K562 (cell line): ENCODE measurements around the gene PRL. TPM values are rescaled to one million over a fixed set of nuclear protein-coding genes. Genes with fewer than 3 reads are reported as not detected.

ENCODE experiments used
- ATAC-seq: fragments of 200-7000 bp; cut with Tn5 transposase; 3 replicates; pipeline ENCODE4 v1.9.1; 2020; ENCODE audit warnings: moderate library complexity
- BruUV-seq: library from RNA; stranded (reverse); fragments of 400-500 nt; replicated peaks from 2 replicates; lab custom pipeline; 2021; lab: Mats Ljungman, UMichigan
- CTCF ChIA-PET: fragments of 300-600 bp; formaldehyde crosslinking; extraction: SDS; loops from one replicate; lab custom pipeline; 2021; ENCODE audit warnings: low intra/inter-chr PET ratio; lab: Yijun Ruan, JAX
- POLR2A ChIA-PET: fragments of 300-600, 350-650 bp; sonication (Branson Sonifier 250); formaldehyde crosslinking; extraction: SDS; loops from one replicate; lab custom pipeline; 2021; ENCODE audit warnings: antibody characterized with exemption, inconsistent platforms; lab: Yijun Ruan, JAX
- DNase-seq, 4 experiments: peaks; one replicate each; pipeline versions ENCODE4 v3.0.0 to v3.0.0-alpha.2; 2011 to 2018; ENCODE audit warnings: low spot score in 3 of 4, mixed read lengths in 3 of 4; ENCODE audit errors: extremely low read depth in 1 of 4
- FAIRE-seq: peaks from 2 replicates; lab custom pipeline; 2011; peaks lifted over from hg19 to GRCh38; lab: Jason Lieb, UNC
- H2AFZ ChIP-seq: 2 replicates; pipeline ENCODE4 v1.6.0; 2011; ENCODE audit warnings: low read depth, low read length, control low read depth, inconsistent platforms
- H3K27ac ChIP-seq: fragments of 200-600 bp; 3 replicates; pipeline ENCODE4 v1.8.0; 2011; ENCODE audit warnings: low read depth, mild to moderate bottlenecking, control low read depth, inconsistent platforms, low read length, moderate library complexity, mixed read lengths; ENCODE audit errors: extremely low read depth
- H3K27me3 ChIP-seq, 2 experiments: fragments of 300-600 bp in 1 of 2; 2 replicates in 1 of 2; 3 replicates in 1 of 2; pipeline versions ENCODE4 v1.6.0 to v1.8.0; 2011; ENCODE audit warnings: inconsistent platforms in 2 of 2, low read length in 2 of 2, mild to moderate bottlenecking in 1 of 2, mixed read lengths in 1 of 2, moderate library complexity in 1 of 2; ENCODE audit not compliant: control insufficient read depth in 2 of 2, insufficient read depth in 2 of 2
- H3K36me3 ChIP-seq: fragments of 300-600 bp; 3 replicates; pipeline ENCODE4 v1.8.0; 2011; ENCODE audit warnings: mild to moderate bottlenecking, low read length, inconsistent platforms; ENCODE audit not compliant: control insufficient read depth, insufficient read depth
- H3K4me1 ChIP-seq, 2 experiments: fragments of 200-600 bp in 1 of 2; replicated peaks in 1 of 2; 2 replicates in 1 of 2; 3 replicates in 1 of 2; pipeline versions ENCODE4 v1.5.1 to v1.8.0; 2011; ENCODE audit warnings: inconsistent platforms in 2 of 2, low read length in 2 of 2, mild to moderate bottlenecking in 1 of 2, mixed read lengths in 1 of 2, moderate library complexity in 1 of 2; ENCODE audit not compliant: control insufficient read depth in 2 of 2, insufficient read depth in 2 of 2
- H3K4me2 ChIP-seq: 2 replicates; pipeline ENCODE4 v1.6.1; 2011; ENCODE audit warnings: low read length, control low read depth, inconsistent platforms, mixed read lengths; ENCODE audit not compliant: insufficient read depth
- H3K4me3 ChIP-seq: fragments of 200-600 bp; sonication (generic), shearing (Covaris generic); 2 replicates; pipeline ENCODE4 v1.5.1; 2016; ENCODE audit warnings: control low read depth, inconsistent platforms
- H3K79me2 ChIP-seq: fragments of 200-600 bp; 3 replicates; pipeline ENCODE4 v1.8.0; 2011; ENCODE audit warnings: low read length, inconsistent platforms; ENCODE audit not compliant: control insufficient read depth, insufficient read depth
- H3K9ac ChIP-seq, 2 experiments: 2 replicates each; pipeline versions ENCODE4 v1.6.0 to v1.6.1; 2011; ENCODE audit warnings: low read depth in 2 of 2, low read length in 2 of 2, control low read depth in 1 of 2, inconsistent platforms in 1 of 2, mild to moderate bottlenecking in 1 of 2, mixed read lengths in 1 of 2; ENCODE audit not compliant: insufficient read depth in 1 of 2
- H3K9me1 ChIP-seq: one replicate; pipeline ENCODE4 v1.6.0; 2011; ENCODE audit warnings: inconsistent platforms, mild to moderate bottlenecking, low read length, moderate library complexity; ENCODE audit not compliant: control insufficient read depth, insufficient read depth
- H3K9me3 ChIP-seq: replicated peaks from 2 replicates; pipeline ENCODE4 v1.5.1; 2011; ENCODE audit warnings: low read depth, low read length, inconsistent platforms; ENCODE audit not compliant: control insufficient read depth, insufficient read depth
- H4K20me1 ChIP-seq: replicated peaks from 2 replicates; pipeline ENCODE4 v1.6.1; 2011; ENCODE audit warnings: low read length, inconsistent platforms, mixed read lengths; ENCODE audit not compliant: control insufficient read depth, insufficient read depth
- CBX3 ChIP-seq, 2 experiments: IDR thresholded peaks; 1 replicate in 1 of 2; 2 replicates in 1 of 2; pipeline ENCODE4 v1.6.1; 2012; ENCODE audit warnings: inconsistent platforms in 2 of 2, low read length in 2 of 2, borderline replicate concordance in 1 of 2, control low read depth in 1 of 2
- EHMT2 ChIP-seq: fragments of 450-650 bp; IDR thresholded peaks from 2 replicates; pipeline ENCODE4 v1.6.1; 2018; ENCODE audit warnings: antibody characterized with exemption
- ETV6 ChIP-seq, 3 experiments: fragments of 150-350 bp in 1 of 3; sonication (generic) in 1 of 3; formaldehyde crosslinking in 1 of 3; IDR thresholded peaks; 2 replicates each; pipeline versions ENCODE4 v1.6.1 to v1.8.0; 2014 to 2022; ENCODE audit warnings: borderline replicate concordance in 2 of 3, low read depth in 2 of 3, antibody characterized with exemption in 1 of 3, low read length in 1 of 3, mild to moderate bottlenecking in 1 of 3, missing genetic modification reagents in 1 of 3
- FIP1L1 ChIP-seq: fragments of 200-400 bp; formaldehyde crosslinking; IDR thresholded peaks from 2 replicates; pipeline ENCODE4 v1.6.1; 2018; ENCODE audit warnings: mild to moderate bottlenecking, low read depth, low read length; ENCODE audit not compliant: poor library complexity, severe bottlenecking
- GATAD2A ChIP-seq: fragments of 450-650 bp; IDR thresholded peaks from 2 replicates; pipeline ENCODE4 v1.6.1; 2017
- KAT2B ChIP-seq: IDR thresholded peaks from one replicate; pipeline ENCODE4 v1.6.1; 2012; ENCODE audit warnings: low read depth, mild to moderate bottlenecking, control low read depth, inconsistent platforms, low read length, moderate library complexity
- MYNN ChIP-seq, 2 experiments: sonication (generic); formaldehyde crosslinking in 1 of 2; IDR thresholded peaks; 2 replicates each; pipeline versions ENCODE4 v1.5.0 to v1.6.1; 2016 to 2020; ENCODE audit warnings: antibody characterized with exemption in 1 of 2, missing genetic modification reagents in 1 of 2
- PURB ChIP-seq: sonication (generic); formaldehyde crosslinking; IDR thresholded peaks from 2 replicates; pipeline ENCODE4 v1.9.0; 2021; ENCODE audit warnings: low read depth, mild to moderate bottlenecking, missing genetic modification reagents
- TAF7 ChIP-seq: fragments of 450-650 bp; IDR thresholded peaks from 2 replicates; pipeline ENCODE4 v1.6.1; 2016; ENCODE audit warnings: missing genetic modification characterization, missing compliant biosample characterization
- TOE1 ChIP-seq, 2 experiments: fragments of 450-650 bp in 1 of 2; sonication (generic) in 1 of 2; formaldehyde crosslinking in 1 of 2; IDR thresholded peaks; 2 replicates each; pipeline versions ENCODE4 v1.7.1 to v1.8.0; 2016 to 2022; ENCODE audit warnings: borderline replicate concordance in 2 of 2, mild to moderate bottlenecking in 2 of 2, antibody characterized with exemption in 1 of 2, inconsistent platforms in 1 of 2, low read depth in 1 of 2, missing genetic modification reagents in 1 of 2, moderate library complexity in 1 of 2
- XRCC5 ChIP-seq: fragments of 200-400 bp; formaldehyde crosslinking; IDR thresholded peaks from 2 replicates; pipeline ENCODE4 v1.6.1; 2017; ENCODE audit warnings: low read depth, mild to moderate bottlenecking, low read length
- ZNF143 ChIP-seq: sonication (generic); formaldehyde crosslinking; IDR thresholded peaks from 2 replicates; pipeline ENCODE4 v1.9.0; 2022; ENCODE audit warnings: mild to moderate bottlenecking, missing genetic modification reagents
- ZNF444 ChIP-seq: fragments of 250-450 bp; sonication (Bioruptor Pico); IDR thresholded peaks from 2 replicates; pipeline ENCODE4 v1.4.0; 2020; ENCODE audit warnings: mild to moderate bottlenecking, moderate library complexity
- WGBS: fragments of 100-300 bp; shearing (Covaris generic); methylation state at CpG from one replicate; pipeline ENCODE4 v1.1.6; 2016; ENCODE audit warnings: low coverage, mixed read lengths; ENCODE audit not compliant: insufficient coverage; ENCODE audit errors: missing lambda C conversion rate; 5-methylcytosine and 5-hydroxymethylcytosine counted together
- in situ Hi-C: fragments of 300-500 bp; cut with MboI; formaldehyde crosslinking; loops from 4 replicates; pipeline ENCODE4 v1.15.0; 2018; ENCODE audit warnings: inconsistent platforms, mixed read lengths
- intact Hi-C: fragments of 100-400 bp; cut with micrococcal nuclease; formaldehyde crosslinking; loops from 2 replicates; pipeline ENCODE4 v1.14.2; 2022
- polyA plus RNA-seq, 8 experiments: library from polyadenylated mRNA; depleted of rRNA in 4 of 8; stranded (reverse) in 5 of 8; unstranded in 3 of 8; fragments of >200 nt; fragmentation: Nextera tagmentation in 2 of 8; fragmentation: Illumina TruSeq in 1 of 8; extraction: Ambion mirVana in 2 of 8; extraction: Trizol in 1 of 8; gene quantifications; 2 replicates each; pipeline versions ENCODE4 v1.2.1 to v1.2.3, GENCODE V29; 2011 to 2014; ENCODE audit warnings: inconsistent platforms in 1 of 8, missing spikeins in 1 of 8
- total RNA-seq, 7 experiments: library from RNA; depleted of rRNA in 6 of 7; stranded (reverse); fragments of >200 nt in 6 of 7; fragmentation: Illumina TruSeq in 2 of 7; extraction: Trizol in 2 of 7; gene quantifications; 2 replicates each; pipeline versions ENCODE4 v1.2.1 to v1.2.3, GENCODE V29; 2011 to 2021; ENCODE audit warnings: low replicate concordance in 1 of 7
- TF ChIP-seq, protein P1 (sequence below): fragments of 450-650 bp; IDR thresholded peaks from 2 replicates; pipeline ENCODE4 v1.6.1; 2018; ENCODE audit warnings: mild to moderate bottlenecking, low read depth; ENCODE audit not compliant: partially characterized antibody

PRL gene
- total and polyA plus RNA-seq, 9 of the 15 experiments (the other 6 are each of a cell fraction or from before 2014, with no cell fraction given): not detected

DNA sequence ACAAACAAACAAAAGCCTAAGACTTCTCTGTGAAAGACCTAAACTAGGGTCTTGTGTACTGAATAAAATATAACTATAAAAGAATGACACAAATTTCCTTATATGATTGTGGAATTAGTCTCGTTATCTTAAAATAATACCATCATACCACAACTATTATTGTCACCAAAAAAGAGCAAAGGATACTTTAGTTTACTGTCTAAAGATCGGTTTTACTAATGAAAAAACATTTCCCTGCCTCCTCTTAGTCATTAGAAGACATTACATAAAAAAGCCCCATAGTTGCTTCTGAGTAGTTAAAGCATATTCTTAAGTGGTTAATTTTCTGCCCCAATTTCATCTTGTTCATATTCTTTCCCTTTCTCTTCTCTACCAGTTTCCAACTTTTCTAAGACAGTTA lies 33.1 kb downstream of the PRL start:
- POLR2A ChIA-PET: no interaction called here
- 0% methylated on average over 2 of the region's 2 CpGs for WGBS
- in situ Hi-C loops: no loop called here

More for the DNA sequence above, 33.1 kb downstream of the PRL start:
- Histone ChIP-seq H3K27ac (no peak overlapping the region), H3K4me1 (no peaks in the 10 kb centered on the region), H3K4me3 (no peak overlapping the region), H3K9me1 (no peaks in the 10 kb centered on the region), H3K4me2 (no peak overlapping the region), H4K20me1 (no peaks in the 10 kb centered on the region)
- no peak for TF ChIP-seq PURB (CRISPR knock-in tag)
- no peak for TF ChIP-seq XRCC5
- TF ChIP-seq KAT2B: no peak
- no peak for TF ChIP-seq FIP1L1
- TF ChIP-seq MYNN (IDR thresholded peaks at IDR 0.05): no peak
- TF ChIP-seq MYNN (CRISPR knock-in tag; IDR thresholded peaks at IDR 0.05): no peak
- TF ChIP-seq EHMT2: no peak
- TF ChIP-seq ZNF143 (CRISPR knock-in tag): no peak
- TF ChIP-seq, protein P1, sequence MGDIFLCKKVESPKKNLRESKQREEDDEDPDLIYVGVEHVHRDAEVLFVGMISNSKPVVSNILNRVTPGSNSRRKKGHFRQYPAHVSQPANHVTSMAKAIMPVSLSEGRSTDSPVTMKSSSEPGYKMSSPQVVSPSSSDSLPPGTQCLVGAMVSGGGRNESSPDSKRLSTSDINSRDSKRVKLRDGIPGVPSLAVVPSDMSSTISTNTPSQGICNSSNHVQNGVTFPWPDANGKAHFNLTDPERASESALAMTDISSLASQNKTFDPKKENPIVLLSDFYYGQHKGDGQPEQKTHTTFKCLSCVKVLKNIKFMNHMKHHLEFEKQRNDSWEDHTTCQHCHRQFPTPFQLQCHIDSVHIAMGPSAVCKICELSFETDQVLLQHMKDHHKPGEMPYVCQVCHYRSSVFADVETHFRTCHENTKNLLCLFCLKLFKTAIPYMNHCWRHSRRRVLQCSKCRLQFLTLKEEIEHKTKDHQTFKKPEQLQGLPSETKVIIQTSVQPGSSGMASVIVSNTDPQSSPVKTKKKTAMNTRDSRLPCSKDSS: no peak
- TF ChIP-seq TAF7: no peak
- no peak for TF ChIP-seq ZNF444
- TF ChIP-seq CBX3 (IDR thresholded peaks at IDR 0.05; ENCODE audit: borderline replicate concordance in 1 of 2, low read length in 2 of 2): no peak
- no peak for TF ChIP-seq GATAD2A
- no peak for TF ChIP-seq TOE1 (IDR thresholded peaks at IDR 0.05; ENCODE audit: borderline replicate concordance)
- no peak for TF ChIP-seq TOE1 (CRISPR knock-in tag; IDR thresholded peaks at IDR 0.05; ENCODE audit: borderline replicate concordance, low read depth)
- TF ChIP-seq ETV6 (IDR thresholded peaks at IDR 0.05; ENCODE audit: borderline replicate concordance in 1 of 2, low read depth in 2 of 2, low read length in 1 of 2): no peak
- TF ChIP-seq ETV6 (CRISPR knock-in tag; IDR thresholded peaks at IDR 0.05; ENCODE audit: borderline replicate concordance): no peak
- TF ChIP-seq, all 486 proteins: peak for 0
- Histone ChIP-seq H3K79me2 (no peaks in the 10 kb centered on the region), H3K36me3 (no peaks in the 10 kb centered on the region), H3K9ac (no peak overlapping the region), H3K9me3 (no peaks in the 10 kb centered on the region), H2AFZ (no peak overlapping the region), H3K27me3 (no peaks in the 10 kb centered on the region)
- DNase-seq: no peak
- no TSS peak for BruUV-seq
- CTCF ChIA-PET: no interaction called here
- no peak for FAIRE-seq
- no peak for ATAC-seq
- intact Hi-C loops: no loop called here
